Hepatic stellate cell (primary cell): ENCODE results near the gene CDCA7L.
A peak's percentile ranks its signal among the peaks of the same experiment; 100 is the strongest.
"Not testable (repeated sequence)": the region's sequence is repeated elsewhere in the genome, so short reads cannot be mapped to it uniquely, and the experiment has no call there.

Experiments used
- DNase-seq: peaks from one replicate; pipeline ENCODE4 v3.0.0; 2011; ENCODE audit warnings: low spot score

CDCA7L gene

GRCh38 chr7:21910253-21910652 is 35.4 kb downstream of the CDCA7L start:
- no peak for DNase-seq

GRCh38 chr7:21908746-21909145 is 37.0 kb downstream of the CDCA7L start:
- no peak for DNase-seq

GRCh38 chr7:21903020-21903786 is 42.5 kb downstream of the CDCA7L start:
- no peak for DNase-seq

GRCh38 chr7:21902240-21902639 is 43.5 kb downstream of the CDCA7L start:
- DNase-seq = peak; percentile 21

- no peak for DNase-seq
These were observed 47.3 kb downstream of the CDCA7L start for GRCh38 chr7:21898265-21898930.

- DNase-seq = no peak
These were observed 52.3 kb downstream of the CDCA7L start for GRCh38 chr7:21893401-21893800.

- DNase-seq = no peak
These were observed 54.4 kb downstream of the CDCA7L start for GRCh38 chr7:21891291-21891690.

- DNase-seq = no peak
These were observed 57.9 kb downstream of the CDCA7L start for GRCh38 chr7:21887779-21888178.

- DNase-seq = no peak
These were observed 58.3 kb downstream of the CDCA7L start for GRCh38 chr7:21887353-21887752.

- DNase-seq = no peak
These were observed 59.3 kb downstream of the CDCA7L start for GRCh38 chr7:21886396-21886795.

GRCh38 chr7:21884496-21884895 is 61.2 kb downstream of the CDCA7L start:
- DNase-seq = no peak

- not testable (repeated sequence) for DNase-seq
These were observed 62.2 kb downstream of the CDCA7L start for GRCh38 chr7:21883501-21883900.

GRCh38 chr7:21883069-21883468 is 62.6 kb downstream of the CDCA7L start:
- no peak for DNase-seq

- no peak for DNase-seq
These were observed 75.8 kb downstream of the CDCA7L start for GRCh38 chr7:21869785-21870402.

GRCh38 chr7:21868576-21868850 is 77.2 kb downstream of the CDCA7L start:
- no peak for DNase-seq

- no peak for DNase-seq
These were observed 77.7 kb downstream of the CDCA7L start for GRCh38 chr7:21867816-21868575.

GRCh38 chr7:21867226-21867625 is 78.5 kb downstream of the CDCA7L start:
- no peak for DNase-seq

- DNase-seq = no peak
These were observed 79.0 kb downstream of the CDCA7L start for GRCh38 chr7:21866731-21867130.

GRCh38 chr7:21865631-21866204 is 80.0 kb downstream of the CDCA7L start:
- DNase-seq = not testable (repeated sequence)

- no peak for DNase-seq
These were observed 94.1 kb downstream of the CDCA7L start for GRCh38 chr7:21851559-21851967.
